Keratinocyte (primary cell): ENCODE measurements around the gene SHD. TPM values are rescaled to one million over a fixed set of nuclear protein-coding genes. Genes with fewer than 3 reads are reported as not detected.

Source experiments
- DNase-seq: peaks from one replicate; pipeline ENCODE4 v3.0.0-alpha.2; 2011; ENCODE audit warnings: low read depth, missing footprints, low spot score
- FAIRE-seq: peaks from 2 replicates; lab custom pipeline; 2011; peaks lifted over from hg19 to GRCh38; lab: Jason Lieb, UNC
- H2AFZ ChIP-seq: 2 replicates; pipeline ENCODE4 v1.6.0; 2012; ENCODE audit warnings: low read length, control low read depth, inconsistent platforms; ENCODE audit not compliant: control insufficient read depth
- H3K27ac ChIP-seq: 2 replicates; pipeline ENCODE4 v1.5.1; 2011; ENCODE audit warnings: low read length; ENCODE audit not compliant: control insufficient read depth, insufficient read depth
- H3K27me3 ChIP-seq: 3 replicates; pipeline ENCODE4 v1.6.0; 2011; ENCODE audit warnings: low read length; ENCODE audit not compliant: control insufficient read depth, insufficient read depth; ENCODE audit errors: extremely low read depth
- H3K36me3 ChIP-seq, 2 experiments: 2 replicates in 1 of 2; 3 replicates in 1 of 2; pipeline ENCODE4 v1.5.1; 2011; ENCODE audit warnings: low read length in 2 of 2, mild to moderate bottlenecking in 1 of 2; ENCODE audit not compliant: control insufficient read depth in 2 of 2, insufficient read depth in 2 of 2; ENCODE audit errors: extremely low read depth in 1 of 2
- H3K4me1 ChIP-seq: 3 replicates; pipeline ENCODE4 v1.5.1; 2011; ENCODE audit warnings: low read length; ENCODE audit not compliant: control insufficient read depth, insufficient read depth; ENCODE audit errors: extremely low read depth
- H3K4me2 ChIP-seq: 3 replicates; pipeline ENCODE4 v1.6.0; 2011; ENCODE audit warnings: low read depth, low read length; ENCODE audit not compliant: control insufficient read depth, insufficient read depth; ENCODE audit errors: extremely low read depth
- H3K4me3 ChIP-seq, 3 experiments: fragments of 200-600 bp in 1 of 3; sonication (generic) in 1 of 3; 2 replicates in 2 of 3; 3 replicates in 1 of 3; pipeline ENCODE4 v1.5.1; 2011 to 2016; ENCODE audit warnings: low read length in 3 of 3, mild to moderate bottlenecking in 3 of 3, control low read depth in 2 of 3, inconsistent platforms in 1 of 3, low read depth in 1 of 3, mixed read lengths in 1 of 3, mixed run types in 1 of 3, moderate library complexity in 1 of 3; ENCODE audit not compliant: control insufficient read depth in 2 of 3, insufficient read depth in 2 of 3; ENCODE audit errors: extremely low read depth in 1 of 3
- H3K79me2 ChIP-seq: 2 replicates; pipeline ENCODE4 v1.6.0; 2012; ENCODE audit warnings: low read length; ENCODE audit not compliant: control insufficient read depth, insufficient read depth
- H3K9ac ChIP-seq: 3 replicates; pipeline ENCODE4 v1.6.0; 2011; ENCODE audit warnings: low read length; ENCODE audit not compliant: control insufficient read depth, insufficient read depth; ENCODE audit errors: extremely low read depth
- H3K9me1 ChIP-seq: 3 replicates; pipeline ENCODE4 v1.6.0; 2011; ENCODE audit warnings: low read length; ENCODE audit not compliant: control insufficient read depth, insufficient read depth; ENCODE audit errors: extremely low read depth
- H3K9me3 ChIP-seq: 2 replicates; pipeline ENCODE4 v1.5.1; 2012; ENCODE audit warnings: low read depth, low read length; ENCODE audit not compliant: control insufficient read depth
- H4K20me1 ChIP-seq: 3 replicates; pipeline ENCODE4 v1.6.0; 2011; ENCODE audit warnings: low read length; ENCODE audit not compliant: control insufficient read depth, insufficient read depth; ENCODE audit errors: extremely low read depth
- EZH2 ChIP-seq: IDR thresholded peaks from one replicate; pipeline ENCODE4 v1.6.1; 2012; ENCODE audit warnings: inconsistent platforms, mild to moderate bottlenecking, low read length, moderate library complexity
- dilution Hi-C: fragments of 300-500 bp; cut with MboI; formaldehyde crosslinking; loops from one replicate; pipeline ENCODE4 v1.7.0; 2020; ENCODE audit warnings: low sequenced_read_pairs; ENCODE audit not compliant: extremely low pct_ligation_motif_present
- polyA plus RNA-seq, 5 experiments: library from polyadenylated mRNA; depleted of rRNA in 3 of 5; stranded (reverse) in 3 of 5; stranded (forward) in 1 of 5; unstranded in 1 of 5; fragments of >200 nt; gene quantifications; 1 replicate in 1 of 5; 2 replicates in 3 of 5; 3 replicates in 1 of 5; pipeline versions ENCODE4 v1.2.1 to v1.2.3, GENCODE V29; 2011 to 2012; ENCODE audit warnings: missing spikeins in 2 of 5, low read depth in 1 of 5, low replicate concordance in 1 of 5
- TF ChIP-seq, protein P1 (sequence below), 3 experiments: IDR thresholded peaks in 1 of 3; conservative IDR thresholded peaks in 1 of 3; optimal IDR thresholded peaks in 1 of 3; 2 replicates in 2 of 3; 3 replicates in 1 of 3; pipeline versions ENCODE3 to v1.5.1; 2011; ENCODE audit warnings: low read length in 3 of 3, mild to moderate bottlenecking in 3 of 3, moderate library complexity in 2 of 3, control low read depth in 1 of 3, inconsistent platforms in 1 of 3; ENCODE audit not compliant: insufficient read depth in 2 of 3; ENCODE audit errors: extremely low read depth in 1 of 3

Gene SHD
- polyA plus RNA-seq, 1 donor (not counting 4 experiments of a cell fraction or from before 2014, with no cell fraction given) = not detected

DNA sequence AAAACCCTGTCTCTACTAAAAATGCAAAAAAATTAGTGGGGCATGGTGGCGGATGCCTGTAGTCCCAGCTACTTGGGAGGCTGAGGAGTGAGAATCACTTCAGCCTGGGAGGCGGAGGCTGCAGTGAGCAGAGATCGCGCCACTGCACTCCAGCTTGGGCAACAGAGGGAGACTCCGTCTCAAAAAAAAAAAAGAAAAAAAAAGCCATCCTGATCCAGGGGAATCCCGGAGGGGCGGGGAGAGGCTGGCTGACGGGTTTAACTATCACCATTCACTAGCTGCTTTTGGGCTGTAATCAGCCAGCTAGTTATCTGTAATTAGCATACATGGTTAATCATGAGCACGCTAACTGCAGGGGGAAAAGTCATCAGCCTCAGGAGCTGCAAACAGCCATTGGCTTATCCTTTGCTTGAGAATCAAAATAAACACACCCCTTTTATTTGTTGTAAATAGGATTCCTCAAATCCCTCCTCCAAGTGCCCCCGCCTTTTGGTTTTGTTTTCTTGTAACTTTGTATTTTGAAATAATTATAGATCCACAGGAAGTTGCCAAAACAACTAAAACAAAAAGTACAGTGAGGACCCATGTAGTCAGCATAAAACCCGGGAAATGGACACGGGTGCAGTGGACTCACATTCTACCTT is 34.9 kb downstream of the SHD start:
- Histone ChIP-seq H3K36me3 (no peaks in the 10 kb centered on the region), H3K27ac (no peak overlapping the region), H3K9me1 (no peaks in the 10 kb centered on the region), H3K4me2 (no peak overlapping the region), H4K20me1 (no peaks in the 10 kb centered on the region), H3K79me2 (no peaks in the 10 kb centered on the region), H3K4me3 (no peak overlapping the region), H3K9ac (no peak overlapping the region), H2AFZ (no peak overlapping the region), H3K4me1 (no peaks in the 10 kb centered on the region), H3K9me3 (no peaks in the 10 kb centered on the region), H3K27me3 (no peaks in the 10 kb centered on the region)
- dilution Hi-C loops = no loop called here
- DNase-seq (no peak), FAIRE-seq (no peak)
- no peak for TF ChIP-seq EZH2
- TF ChIP-seq, protein P1, sequence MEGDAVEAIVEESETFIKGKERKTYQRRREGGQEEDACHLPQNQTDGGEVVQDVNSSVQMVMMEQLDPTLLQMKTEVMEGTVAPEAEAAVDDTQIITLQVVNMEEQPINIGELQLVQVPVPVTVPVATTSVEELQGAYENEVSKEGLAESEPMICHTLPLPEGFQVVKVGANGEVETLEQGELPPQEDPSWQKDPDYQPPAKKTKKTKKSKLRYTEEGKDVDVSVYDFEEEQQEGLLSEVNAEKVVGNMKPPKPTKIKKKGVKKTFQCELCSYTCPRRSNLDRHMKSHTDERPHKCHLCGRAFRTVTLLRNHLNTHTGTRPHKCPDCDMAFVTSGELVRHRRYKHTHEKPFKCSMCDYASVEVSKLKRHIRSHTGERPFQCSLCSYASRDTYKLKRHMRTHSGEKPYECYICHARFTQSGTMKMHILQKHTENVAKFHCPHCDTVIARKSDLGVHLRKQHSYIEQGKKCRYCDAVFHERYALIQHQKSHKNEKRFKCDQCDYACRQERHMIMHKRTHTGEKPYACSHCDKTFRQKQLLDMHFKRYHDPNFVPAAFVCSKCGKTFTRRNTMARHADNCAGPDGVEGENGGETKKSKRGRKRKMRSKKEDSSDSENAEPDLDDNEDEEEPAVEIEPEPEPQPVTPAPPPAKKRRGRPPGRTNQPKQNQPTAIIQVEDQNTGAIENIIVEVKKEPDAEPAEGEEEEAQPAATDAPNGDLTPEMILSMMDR (optimal IDR thresholded peaks at IDR 0.05 in 1 of 3, IDR thresholded peaks at IDR 0.05 in 1 of 3, conservative IDR thresholded peaks at IDR 0.05 in 1 of 3; ENCODE audit: extremely low read depth in 1 of 3, insufficient read depth in 2 of 3, low read length in 3 of 3) = no peak

- Histone ChIP-seq H3K4me1 (no peaks in the 10 kb centered on the region), H2AFZ (no peak overlapping the region), H3K36me3 (no peaks in the 10 kb centered on the region), H3K9me1 (no peaks in the 10 kb centered on the region), H3K4me3 (no peak overlapping the region), H3K9ac (no peak overlapping the region), H3K79me2 (no peaks in the 10 kb centered on the region), H3K4me2 (no peak overlapping the region), H4K20me1 (no peaks in the 10 kb centered on the region), H3K27me3 (no peaks in the 10 kb centered on the region), H3K27ac (no peak overlapping the region), H3K9me3 (no peaks in the 10 kb centered on the region)
- TF ChIP-seq, protein P1 (optimal IDR thresholded peaks at IDR 0.05 in 1 of 3, IDR thresholded peaks at IDR 0.05 in 1 of 3, conservative IDR thresholded peaks at IDR 0.05 in 1 of 3; ENCODE audit: extremely low read depth in 1 of 3, insufficient read depth in 2 of 3, low read length in 3 of 3) = no peak
- TF ChIP-seq EZH2 = no peak
- FAIRE-seq (no peak), DNase-seq (no peak)
- dilution Hi-C loops = no loop called here
Observed at GRCh38 chr19:4316956-4317355, 37.9 kb downstream of the SHD start.
